GM20000 (cell line): ENCODE measurements around the gene C4B.
A peak's percentile ranks its signal among the peaks of the same experiment; 100 is the strongest.
"Not testable (repeated sequence)": the region's sequence is repeated elsewhere in the genome, so short reads cannot be mapped to it uniquely, and the experiment has no call there.

Experiments used
- DNase-seq: peaks from one replicate; pipeline ENCODE4 v3.0.0; 2012; ENCODE audit warnings: low spot score
- CTCF ChIP-seq: IDR thresholded peaks from 2 replicates; pipeline ENCODE4 v1.5.1; 2012; ENCODE audit warnings: mild to moderate bottlenecking, control low read depth; ENCODE audit errors: extremely low read depth, missing control alignments

The C4B gene

GRCh38 chr6:32045811-32046449 is 31.3 kb downstream of the C4B start:
- no peak for DNase-seq
- TF ChIP-seq CTCF = no peak

- TF ChIP-seq CTCF = no peak
- no peak for DNase-seq
These were observed 32.0 kb downstream of the C4B start for GRCh38 chr6:32046450-32047083.

GRCh38 chr6:32047084-32047478 is 32.5 kb downstream of the C4B start:
- no peak for DNase-seq

GRCh38 chr6:32047539-32047854 is 32.9 kb downstream of the C4B start:
- DNase-seq = no peak
- no peak for TF ChIP-seq CTCF

More at GRCh38 chr6:32047084-32047478, 32.5 kb downstream of the C4B start:
- no peak for TF ChIP-seq CTCF

- TF ChIP-seq CTCF = peak; percentile 92
- DNase-seq = peak; percentile 84
These were observed 33.5 kb downstream of the C4B start for GRCh38 chr6:32047855-32048766.

DNA sequence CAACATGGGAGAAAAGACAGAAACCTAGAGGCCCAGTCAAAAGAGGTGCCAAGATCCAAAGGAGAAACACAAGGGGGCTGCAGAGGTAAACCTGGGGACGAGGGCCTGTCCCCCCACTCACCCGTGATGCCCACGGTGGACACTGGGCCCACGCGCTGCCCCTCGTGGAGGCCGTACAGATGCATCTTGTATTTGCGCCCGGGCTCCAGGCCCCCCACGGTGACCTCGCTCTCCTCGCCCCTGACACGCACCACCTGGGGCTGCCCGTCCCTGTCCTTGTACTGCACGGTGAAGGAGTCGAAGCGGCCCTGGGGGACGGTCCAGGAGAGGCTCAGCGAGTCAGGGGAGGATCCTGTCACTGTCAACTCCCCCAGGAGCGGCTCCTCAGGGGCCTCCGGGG is 34.6 kb downstream of the C4B start:
- DNase-seq = not testable (repeated sequence)

GRCh38 chr6:32049736-32050135 is 35.1 kb downstream of the C4B start:
- not testable (repeated sequence) for DNase-seq

DNA sequence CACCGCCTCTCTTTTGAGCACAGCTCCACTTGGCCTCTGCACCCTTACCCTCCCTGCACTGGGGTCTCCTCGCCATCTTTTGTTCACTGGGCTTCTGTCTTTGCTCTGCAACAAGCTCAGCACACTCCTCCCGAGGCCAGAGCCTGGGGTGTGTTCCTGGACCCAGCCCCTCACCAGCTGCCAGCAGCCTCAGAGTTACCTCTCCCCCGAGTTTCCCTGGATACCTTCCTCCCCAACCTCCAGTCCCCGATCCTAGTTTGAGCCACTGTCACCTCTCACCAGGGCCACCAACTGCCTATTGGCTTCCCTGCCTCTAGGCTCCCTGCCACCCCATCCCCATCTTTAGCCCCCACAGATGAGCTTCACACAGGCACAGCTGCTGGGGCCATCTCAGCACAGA is 36.0 kb downstream of the C4B start:
- no peak for DNase-seq
- no peak for TF ChIP-seq CTCF

DNA sequence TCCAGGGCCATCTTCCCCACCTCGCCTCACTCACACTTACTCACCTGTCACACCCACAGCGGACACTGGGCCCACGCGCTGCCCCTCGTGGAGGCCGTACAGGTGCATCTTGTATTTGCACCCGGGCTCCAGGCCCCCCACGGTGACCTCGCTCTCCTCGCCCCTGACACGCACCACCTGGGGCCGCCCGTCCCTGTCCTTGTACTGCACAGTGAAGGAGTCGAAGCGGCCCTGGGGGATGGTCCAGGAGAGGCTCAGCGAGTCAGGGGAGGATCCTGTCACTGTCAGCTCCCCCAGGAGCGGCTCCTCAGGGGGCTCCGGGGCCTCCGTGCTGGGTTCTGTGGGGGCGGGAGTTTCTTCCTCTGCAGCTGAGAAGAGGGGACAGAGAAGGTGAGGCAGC is 38.0 kb downstream of the C4B start:
- DNase-seq = not testable (repeated sequence)

DNA sequence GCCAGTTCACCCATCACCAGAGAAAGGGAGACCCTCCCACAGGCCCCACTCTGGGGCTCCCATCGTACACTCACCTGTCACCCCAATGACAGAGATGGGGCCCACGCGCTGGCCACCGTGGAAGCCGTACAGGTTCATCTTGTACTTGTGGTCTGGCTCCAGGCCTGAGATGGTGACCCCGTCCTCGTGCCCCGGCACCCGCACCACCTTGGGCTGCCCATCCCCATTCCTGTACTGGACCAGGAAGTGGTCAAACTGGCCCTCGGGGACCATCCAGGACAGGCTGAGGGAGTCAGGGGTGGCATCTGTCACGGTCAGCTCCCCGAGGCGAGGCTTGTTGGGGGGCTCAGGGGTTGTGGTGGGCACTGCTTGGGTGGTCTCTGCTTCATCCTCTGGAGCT is 38.7 kb downstream of the C4B start:
- DNase-seq = not testable (repeated sequence)

GRCh38 chr6:32055756-32056155 is 41.2 kb downstream of the C4B start:
- DNase-seq = not testable (repeated sequence)
